Head of caudate nucleus (tissue), 42 donors: ENCODE measurements around the gene NANS.
"Not testable (repeated sequence)": the region's sequence is repeated elsewhere in the genome, so short reads cannot be mapped to it uniquely, and the experiment has no call there.

Experiments
- DNase-seq, 42 donors: peaks; one replicate each; pipeline versions ENCODE4 v3.0.0 to v3.0.0-alpha.2; 2020 to 2021; ENCODE audit warnings: mixed read lengths in 7 of 42
- intact Hi-C: fragments of 100-400 bp; cut with DNase I; formaldehyde crosslinking; loops from one replicate; pipeline ENCODE4 v1.15.0; 2022

The NANS gene

GRCh38 chr9:98056269-98057137, at the start of gene NANS:
Gene NANS (plus strand): TSS chr9:98056732. CDS start chr9:98056809, 77 bp downstream.
- DNase-seq = peak; percentile 87 to 97 (median 94)
- intact Hi-C loops = loop anchor here (5.0 kb wide), 2 partner anchors 74 to 201 kb away; partner anchors contain the start of genes ANP32B and TBC1D2

GRCh38 chr9:98007251-98007928, 49.1 kb upstream of the NANS start:
- DNase-seq = no peak
- intact Hi-C loops = no loop called here

- no peak for DNase-seq
- intact Hi-C loops = no loop called here
These were observed 47.8 kb upstream of the NANS start for GRCh38 chr9:98008764-98009163.

- intact Hi-C loops = no loop called here
- DNase-seq = no peak
These were observed 47.1 kb upstream of the NANS start for GRCh38 chr9:98009437-98009836.

- no peak for DNase-seq
- intact Hi-C loops = no loop called here
These were observed 46.6 kb upstream of the NANS start for GRCh38 chr9:98009936-98010335.

- intact Hi-C loops = no loop called here
- DNase-seq = peak in 1 of 42 donors; percentile 13
These were observed 46.1 kb upstream of the NANS start for GRCh38 chr9:98010445-98010844.

GRCh38 chr9:98011122-98011521, 45.4 kb upstream of the NANS start:
- intact Hi-C loops = no loop called here
- DNase-seq = no peak

- no peak for DNase-seq
- intact Hi-C loops = no loop called here
These were observed 40.3 kb upstream of the NANS start for GRCh38 chr9:98016137-98016680.

GRCh38 chr9:98017306-98017705, 39.2 kb upstream of the NANS start:
- intact Hi-C loops = no loop called here
- no peak for DNase-seq

- DNase-seq = no peak
- intact Hi-C loops = no loop called here
These were observed 38.2 kb upstream of the NANS start for GRCh38 chr9:98018347-98018746.

- no peak for DNase-seq
- intact Hi-C loops = no loop called here
These were observed 37.4 kb upstream of the NANS start for GRCh38 chr9:98019098-98019497.

- DNase-seq, intact Hi-C loops: not testable (repeated sequence)
These were observed 36.7 kb upstream of the NANS start for GRCh38 chr9:98019869-98020268.

- intact Hi-C loops = no loop called here
- no peak for DNase-seq
These were observed 35.9 kb upstream of the NANS start for GRCh38 chr9:98020476-98021145.

GRCh38 chr9:98021306-98022040, 35.1 kb upstream of the NANS start:
- intact Hi-C loops = no loop called here
- DNase-seq = no peak

- intact Hi-C loops = no loop called here
- DNase-seq = no peak
These were observed 34.1 kb upstream of the NANS start for GRCh38 chr9:98022447-98022846.

GRCh38 chr9:98024702-98025101, 31.8 kb upstream of the NANS start:
- no peak for DNase-seq
- intact Hi-C loops = no loop called here

GRCh38 chr9:98031169-98031568, 25.4 kb upstream of the NANS start:
- intact Hi-C loops = no loop called here
- DNase-seq = no peak

GRCh38 chr9:98031935-98032334, 24.6 kb upstream of the NANS start:
- intact Hi-C loops = no loop called here

More at GRCh38 chr9:98031935-98032334, 24.6 kb upstream of the NANS start:
- DNase-seq = no peak
